ENCODE data around the gene PCDH19.

DNA sequence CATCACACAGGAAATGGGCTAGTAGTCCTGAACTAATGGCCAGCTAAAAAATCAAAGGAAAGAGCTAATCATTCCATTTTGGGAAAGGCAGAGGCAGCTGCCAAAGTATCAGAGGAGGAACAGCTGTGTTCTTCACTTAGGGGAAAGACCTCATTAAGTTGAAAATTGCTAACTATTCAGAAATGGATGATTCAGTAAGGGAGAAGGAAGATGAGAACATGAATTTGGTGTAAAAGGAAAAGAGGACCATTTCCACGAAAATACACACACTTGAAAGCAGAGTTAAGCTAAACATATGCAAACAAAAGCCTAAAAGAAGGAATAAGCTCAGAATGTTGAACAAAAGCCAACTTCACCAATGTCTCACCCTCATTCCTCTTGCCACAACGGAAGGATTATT is 90.4 kb downstream of the PCDH19 start:
- TF ChIP-seq, protein P1, sequence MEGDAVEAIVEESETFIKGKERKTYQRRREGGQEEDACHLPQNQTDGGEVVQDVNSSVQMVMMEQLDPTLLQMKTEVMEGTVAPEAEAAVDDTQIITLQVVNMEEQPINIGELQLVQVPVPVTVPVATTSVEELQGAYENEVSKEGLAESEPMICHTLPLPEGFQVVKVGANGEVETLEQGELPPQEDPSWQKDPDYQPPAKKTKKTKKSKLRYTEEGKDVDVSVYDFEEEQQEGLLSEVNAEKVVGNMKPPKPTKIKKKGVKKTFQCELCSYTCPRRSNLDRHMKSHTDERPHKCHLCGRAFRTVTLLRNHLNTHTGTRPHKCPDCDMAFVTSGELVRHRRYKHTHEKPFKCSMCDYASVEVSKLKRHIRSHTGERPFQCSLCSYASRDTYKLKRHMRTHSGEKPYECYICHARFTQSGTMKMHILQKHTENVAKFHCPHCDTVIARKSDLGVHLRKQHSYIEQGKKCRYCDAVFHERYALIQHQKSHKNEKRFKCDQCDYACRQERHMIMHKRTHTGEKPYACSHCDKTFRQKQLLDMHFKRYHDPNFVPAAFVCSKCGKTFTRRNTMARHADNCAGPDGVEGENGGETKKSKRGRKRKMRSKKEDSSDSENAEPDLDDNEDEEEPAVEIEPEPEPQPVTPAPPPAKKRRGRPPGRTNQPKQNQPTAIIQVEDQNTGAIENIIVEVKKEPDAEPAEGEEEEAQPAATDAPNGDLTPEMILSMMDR (conservative IDR thresholded peaks at IDR 0.05 in 1 of 2, IDR thresholded peaks at IDR 0.05 in 1 of 2; ENCODE audit: low read depth in 1 of 2, low read length in 2 of 2), result no peak
- TF ChIP-seq EZH2 (IDR thresholded peaks at IDR 0.05; ENCODE audit: low read length, missing control alignments), result no peak
